H1 (cell line): ENCODE measurements around the gene TDRD12. TPM values are rescaled to one million over a fixed set of nuclear protein-coding genes. Genes with fewer than 3 reads are reported as not detected.

Experiments used
- CTCF ChIA-PET: fragments of 300-600 bp; sonication (Branson Sonifier 250); formaldehyde crosslinking; loops from one replicate; lab custom pipeline; 2021; ENCODE audit not compliant: partially characterized antibody; lab: Charles Lee
- POLR2A ChIA-PET: fragments of 300-600 bp; sonication (Branson Sonifier 250); formaldehyde crosslinking; loops from one replicate; lab custom pipeline; 2021; ENCODE audit warnings: inconsistent platforms; ENCODE audit not compliant: partially characterized antibody; lab: Charles Lee
- DNase-seq, 2 experiments: peaks; one replicate each; pipeline versions ENCODE4 v3.0.0 to v3.0.0-alpha.2; 2010 to 2022; ENCODE audit warnings: low spot score in 2 of 2, low read depth in 1 of 2, mixed read lengths in 1 of 2
- FAIRE-seq: peaks from 2 replicates; lab custom pipeline; 2011; peaks lifted over from hg19 to GRCh38; lab: Jason Lieb, UNC
- H2AFZ ChIP-seq: 2 replicates; pipeline ENCODE4 v1.8.1; 2012; ENCODE audit warnings: low read length, inconsistent platforms
- H2AK5ac ChIP-seq: 2 replicates; pipeline ENCODE4 v1.6.1; 2013; ENCODE audit warnings: low read depth, low read length
- H2BK120ac ChIP-seq: replicated peaks from 2 replicates; pipeline ENCODE3; 2013; ENCODE audit warnings: low read depth, low read length, inconsistent platforms
- H2BK12ac ChIP-seq: 2 replicates; pipeline ENCODE4 v1.6.1; 2013; ENCODE audit warnings: low read depth, low read length
- H2BK15ac ChIP-seq: 2 replicates; pipeline ENCODE4 v1.6.1; 2013; ENCODE audit warnings: low read length
- H2BK20ac ChIP-seq: 2 replicates; pipeline ENCODE4 v1.6.1; 2013; ENCODE audit warnings: low read length
- H2BK5ac ChIP-seq: 2 replicates; pipeline ENCODE4 v1.6.1; 2013; ENCODE audit warnings: low read depth, low read length
- H3K14ac ChIP-seq: 2 replicates; pipeline ENCODE4 v1.6.1; 2013; ENCODE audit warnings: inconsistent platforms; ENCODE audit not compliant: insufficient read length
- H3K18ac ChIP-seq: 2 replicates; pipeline ENCODE4 v1.6.1; 2013; ENCODE audit warnings: low read length; ENCODE audit errors: extremely low read depth
- H3K23ac ChIP-seq: 2 replicates; pipeline ENCODE4 v1.6.1; 2013; ENCODE audit warnings: inconsistent platforms; ENCODE audit not compliant: insufficient read length
- H3K23me2 ChIP-seq: 2 replicates; pipeline ENCODE4 v1.6.1; 2013; ENCODE audit warnings: low read depth, low read length
- H3K27ac ChIP-seq: 2 replicates; pipeline ENCODE4 v1.6.1; 2011; ENCODE audit warnings: low read depth, low read length, inconsistent platforms
- H3K27me3 ChIP-seq, 4 experiments: replicated peaks in 1 of 4; 1 replicate in 1 of 4; 2 replicates in 3 of 4; pipeline versions ENCODE4 v1.6.1 to v1.8.1; 2011 to 2013; ENCODE audit warnings: low read length in 3 of 4, mild to moderate bottlenecking in 3 of 4, inconsistent platforms in 2 of 4, mixed read lengths in 2 of 4, moderate library complexity in 1 of 4; ENCODE audit not compliant: control insufficient read depth in 3 of 4, insufficient read depth in 3 of 4; ENCODE audit errors: extremely low read depth in 1 of 4
- H3K36me3 ChIP-seq, 4 experiments: 2 replicates each; pipeline versions ENCODE4 v1.6.1 to v1.8.1; 2011 to 2013; ENCODE audit warnings: mild to moderate bottlenecking in 4 of 4, low read length in 3 of 4, moderate library complexity in 2 of 4, control low read depth in 1 of 4, inconsistent platforms in 1 of 4; ENCODE audit not compliant: insufficient read depth in 4 of 4, control insufficient read depth in 2 of 4
- H3K4ac ChIP-seq: replicated peaks from 2 replicates; pipeline ENCODE3; 2013; ENCODE audit warnings: low read length, low read depth, mixed read lengths, inconsistent platforms; ENCODE audit not compliant: insufficient read length
- H3K4me1 ChIP-seq, 4 experiments: replicated peaks in 1 of 4; 1 replicate in 1 of 4; 2 replicates in 3 of 4; pipeline versions ENCODE4 v1.6.1 to v1.8.1; 2011 to 2013; ENCODE audit warnings: low read length in 3 of 4, inconsistent platforms in 2 of 4, mixed read lengths in 1 of 4; ENCODE audit not compliant: insufficient read depth in 4 of 4, control insufficient read depth in 3 of 4
- H3K4me2 ChIP-seq, 2 experiments: 2 replicates each; pipeline versions ENCODE4 v1.6.1 to v1.8.1; 2011 to 2013; ENCODE audit warnings: low read depth in 2 of 2, low read length in 2 of 2, control low read depth in 1 of 2, inconsistent platforms in 1 of 2, mild to moderate bottlenecking in 1 of 2; ENCODE audit not compliant: insufficient read depth in 1 of 2
- H3K4me3 ChIP-seq, 4 experiments: fragments of 200-600, 300-600 bp in 1 of 4; sonication (generic), shearing (Covaris generic), sonication (Bioruptor Twin) in 1 of 4; 2 replicates each; pipeline versions ENCODE4 v1.5.1 to v1.8.1; 2011 to 2016; ENCODE audit warnings: low read length in 4 of 4, low read depth in 3 of 4, control low read depth in 2 of 4, inconsistent platforms in 2 of 4, mild to moderate bottlenecking in 2 of 4, mixed read lengths in 1 of 4, moderate library complexity in 1 of 4; ENCODE audit not compliant: insufficient read depth in 2 of 4; ENCODE audit errors: extremely low read depth in 1 of 4
- H3K56ac ChIP-seq: replicated peaks from 2 replicates; pipeline ENCODE3; 2013; ENCODE audit warnings: low read depth, mild to moderate bottlenecking, mixed read lengths, low read length, inconsistent platforms; ENCODE audit not compliant: insufficient read length
- H3K79me1 ChIP-seq: 2 replicates; pipeline ENCODE4 v1.6.1; 2013; ENCODE audit warnings: low read depth, low read length, control low read depth
- H3K79me2 ChIP-seq, 2 experiments: 2 replicates each; pipeline versions ENCODE4 v1.6.1 to v1.8.1; 2012 to 2013; ENCODE audit warnings: low read length in 2 of 2, mild to moderate bottlenecking in 2 of 2, inconsistent platforms in 1 of 2; ENCODE audit not compliant: insufficient read depth in 2 of 2, control insufficient read depth in 1 of 2
- H3K9ac ChIP-seq, 4 experiments: replicated peaks in 1 of 4; 1 replicate in 1 of 4; 2 replicates in 3 of 4; pipeline versions ENCODE4 v1.6.1 to v1.8.1; 2011 to 2013; ENCODE audit warnings: low read depth in 3 of 4, low read length in 3 of 4, control low read depth in 2 of 4, mild to moderate bottlenecking in 2 of 4, moderate library complexity in 2 of 4, inconsistent platforms in 1 of 4; ENCODE audit errors: extremely low read depth in 1 of 4
- H3K9me3 ChIP-seq, 2 experiments: 2 replicates each; pipeline versions ENCODE4 v1.6.1 to v1.8.1; 2012 to 2013; ENCODE audit warnings: mild to moderate bottlenecking in 2 of 2, moderate library complexity in 2 of 2, control low read depth in 1 of 2, inconsistent platforms in 1 of 2, low read depth in 1 of 2, low read length in 1 of 2, mixed read lengths in 1 of 2; ENCODE audit not compliant: insufficient read depth in 2 of 2
- H4K20me1 ChIP-seq, 2 experiments: replicated peaks in 1 of 2; 2 replicates each; pipeline versions ENCODE3 to v1.8.1; 2011 to 2013; ENCODE audit warnings: inconsistent platforms in 2 of 2, low read length in 2 of 2, mild to moderate bottlenecking in 1 of 2; ENCODE audit not compliant: insufficient read depth in 2 of 2, control insufficient read depth in 1 of 2
- H4K5ac ChIP-seq: 2 replicates; pipeline ENCODE4 v1.6.1; 2013; ENCODE audit warnings: low read length, low read depth, mixed read lengths, inconsistent platforms; ENCODE audit not compliant: insufficient read length
- H4K8ac ChIP-seq: 2 replicates; pipeline ENCODE4 v1.8.0; 2013; ENCODE audit warnings: mild to moderate bottlenecking, moderate library complexity, low read length, inconsistent platforms; ENCODE audit not compliant: insufficient read depth; ENCODE audit errors: extremely low read depth
- H4K91ac ChIP-seq: replicated peaks from 2 replicates; pipeline ENCODE3; 2013; ENCODE audit warnings: low read length, mixed read lengths, inconsistent platforms; ENCODE audit not compliant: insufficient read length
- ATF2 ChIP-seq: IDR thresholded peaks from 2 replicates; pipeline ENCODE4 v1.6.1; 2012; ENCODE audit warnings: low read length, inconsistent platforms
- CBX5 ChIP-seq: fragments of 300-800, 300-1000 bp; sonication (generic); IDR thresholded peaks from 2 replicates; pipeline ENCODE4 v1.7.1; 2016; ENCODE audit warnings: antibody characterized with exemption, low read length, low read depth
- CBX8 ChIP-seq: fragments of 300-800, 300-1000 bp; sonication (generic); IDR thresholded peaks from 2 replicates; pipeline ENCODE4 v1.7.1; 2016; ENCODE audit warnings: low read depth, low read length, borderline replicate concordance
- CTBP2 ChIP-seq: IDR thresholded peaks from 2 replicates; pipeline ENCODE4 v1.7.0; 2011; ENCODE audit warnings: borderline replicate concordance, mild to moderate bottlenecking, moderate library complexity, mixed read lengths, low read length; ENCODE audit not compliant: insufficient read depth, insufficient read length
- E2F6 ChIP-seq: IDR thresholded peaks from 2 replicates; pipeline ENCODE4 v1.6.1; 2012; ENCODE audit warnings: inconsistent platforms
- RAD21 ChIP-seq, 2 experiments: IDR thresholded peaks in 1 of 2; conservative IDR thresholded peaks in 1 of 2; 2 replicates each; pipeline ENCODE4 v1.6.1; 2011; ENCODE audit warnings: low read depth in 2 of 2, low read length in 2 of 2, improper control_type of control experiment in 1 of 2, inconsistent platforms in 1 of 2, mild to moderate bottlenecking in 1 of 2, moderate library complexity in 1 of 2
- RXRA ChIP-seq: IDR thresholded peaks from 2 replicates; pipeline ENCODE4 v1.6.1; 2011; ENCODE audit warnings: low read depth, mild to moderate bottlenecking, low read length, moderate library complexity; ENCODE audit not compliant: insufficient read depth
- SUZ12 ChIP-seq: fragments of 200-600 bp; sonication (generic); IDR thresholded peaks from 2 replicates; pipeline ENCODE4 v1.6.1; 2012; ENCODE audit warnings: mild to moderate bottlenecking, inconsistent platforms, low read length, moderate library complexity, mixed read lengths
- TEAD4 ChIP-seq: IDR thresholded peaks from 2 replicates; pipeline ENCODE4 v1.6.1; 2012; ENCODE audit warnings: low read depth, low read length, inconsistent platforms, mixed read lengths
- ZNF274 ChIP-seq: IDR thresholded peaks from 2 replicates; pipeline ENCODE4 v1.7.0; 2012; ENCODE audit warnings: low read length, borderline replicate concordance; ENCODE audit errors: extremely low read depth
- WGBS, 2 experiments: shearing (Covaris generic) in 1 of 2; methylation state at CpG; one replicate each; pipeline versions ENCODE4 v1.1.6 to v1.1.7; 2013 to 2015; ENCODE audit warnings: low lambda C conversion rate in 2 of 2, mixed read lengths in 2 of 2, inconsistent platforms in 1 of 2, low coverage in 1 of 2, missing lambda C conversion rate in 1 of 2; ENCODE audit not compliant: insufficient replicate concordance in 2 of 2, insufficient coverage in 1 of 2, insufficient read length in 1 of 2; ENCODE audit errors: extremely low coverage in 1 of 2, missing lambda C conversion rate in 1 of 2; 5-methylcytosine and 5-hydroxymethylcytosine counted together
- polyA plus RNA-seq, 7 experiments: library from polyadenylated mRNA; depleted of rRNA in 3 of 7; stranded (reverse) in 5 of 7; unstranded in 2 of 7; fragments of >200 nt in 5 of 7; fragments of 200-250 nt in 2 of 7; gene quantifications; 1 replicate in 5 of 7; 2 replicates in 1 of 7; 4 replicates in 1 of 7; pipeline versions ENCODE4 v1.2.1 to v1.2.3, GENCODE V29; 2011 to 2013; ENCODE audit warnings: missing spikeins in 2 of 7, mixed read lengths in 2 of 7
- total RNA-seq: library from RNA; stranded (reverse); fragmentation: NEBNext Ultra II Directional; extraction: Animal tissue kit (Norgen Biotek cat#: 25700); gene quantifications from 2 replicates; pipeline ENCODE4 v1.2.1, GENCODE V29; 2021

The TDRD12 gene
- total and polyA plus RNA-seq, 2 of the 8 experiments (the other 6 are each of a cell fraction or from before 2014, with no cell fraction given): 0.39 to 0.88 TPM

DNA sequence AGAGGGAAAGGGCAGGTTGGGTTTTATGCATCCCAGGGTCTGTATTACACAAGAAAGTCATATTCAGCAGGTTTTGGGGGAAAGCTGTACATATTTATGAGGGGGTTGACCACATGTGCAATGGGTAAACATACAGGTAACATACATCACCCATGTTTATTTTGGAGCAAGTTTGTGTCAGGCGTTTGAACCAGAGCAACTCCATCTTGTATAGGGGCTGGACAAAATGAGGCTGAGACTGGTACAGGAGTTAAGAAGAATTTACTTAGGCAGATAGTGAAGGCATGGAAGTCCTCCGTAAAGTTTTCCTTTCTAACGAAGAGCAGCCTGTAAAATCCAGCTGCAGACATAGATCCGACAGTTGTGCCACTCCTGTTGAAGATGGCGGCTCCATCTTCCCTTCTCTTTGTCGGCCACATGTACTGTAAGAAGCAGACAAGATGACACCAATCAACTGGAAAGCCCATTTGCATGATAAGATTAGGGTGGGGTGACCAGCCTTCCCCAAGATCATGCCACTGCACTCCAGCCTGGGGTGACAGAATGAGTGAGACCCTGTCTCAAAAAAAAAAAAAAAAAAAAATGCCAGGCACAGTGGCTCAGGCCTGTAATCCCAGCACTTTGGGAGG lies 32.6 kb upstream of the TDRD12 start:
- POLR2A ChIA-PET: interaction anchor here (0.6 to 1.8 kb wide), 2 partner anchors 9 to 118 kb away, joined by 3 to 4 read pairs; no protein-coding TSS in a partner anchor
- TF ChIP-seq SUZ12 (no peak), ZNF274 (no peak), RAD21 (IDR thresholded peaks at IDR 0.05 in 1 of 2, conservative IDR thresholded peaks at IDR 0.05 in 1 of 2; ENCODE audit: low read depth in 2 of 2, low read length in 2 of 2) (no peak), TEAD4 (no peak), CBX5 (no peak), CTBP2 (no peak), ATF2 (no peak), E2F6 (no peak), RXRA (no peak), CBX8 (no peak)
- Histone ChIP-seq H3K27ac (no peak overlapping the region), H2BK20ac (no peak overlapping the region), H3K18ac (no peak overlapping the region), H2AK5ac (no peak overlapping the region), H2BK5ac (no peak overlapping the region), H3K4me3 (no peak overlapping the region), H3K4ac (no peak overlapping the region), H2BK12ac (no peak overlapping the region), H2AFZ (no peak overlapping the region), H3K36me3 (no peaks in the 10 kb centered on the region), H3K27me3 (peaks cover 0 to 7% (median 3%) of the 10 kb centered on the region in 4 experiments; a peak in 2 of 7 replicates), H2BK15ac (no peak overlapping the region), H3K79me2 (no peaks in the 10 kb centered on the region), H2BK120ac (no peak overlapping the region), H4K5ac (no peak overlapping the region), H3K4me2 (no peak overlapping the region), H3K56ac (no peak overlapping the region), H3K9ac (no peak overlapping the region), H3K23ac (no peak overlapping the region), H3K79me1 (no peaks in the 10 kb centered on the region), H3K23me2 (peaks cover 2% of the 10 kb centered on the region; the same call in 1 of the 2 replicates), H4K91ac (no peak overlapping the region), H3K14ac (no peak overlapping the region), H4K8ac (no peak overlapping the region), H4K20me1 (peaks cover 0 to 1% of the 10 kb centered on the region in 2 experiments), H3K9me3 (no peaks in the 10 kb centered on the region), H3K4me1 (no peaks in the 10 kb centered on the region)
- no peak for FAIRE-seq
- WGBS, 2 experiments: 94% methylated on average over 6 of the region's 6 CpGs; no CpG with 5 or more reads in 1 of the 2 experiments
- DNase-seq: no peak
- CTCF ChIA-PET: no interaction called here
